Neural progenitor cell (in vitro differentiated cells): ENCODE data around the gene PDGFD. TPM values are rescaled to one million over a fixed set of nuclear protein-coding genes. Genes with fewer than 3 reads are reported as not detected.

Experiments used
- DNase-seq: peaks from one replicate; pipeline ENCODE4 v3.0.0-alpha.2; 2016; ENCODE audit warnings: low spot score
- H2AFZ ChIP-seq: fragments of 200-600 bp; sonication (generic); replicated peaks from 2 replicates; pipeline ENCODE4 v1.6.1; 2016; ENCODE audit warnings: antibody characterized with exemption
- H3F3A ChIP-seq: fragments of 200-600 bp; sonication (generic); 2 replicates; pipeline ENCODE4 v1.6.1; 2016; ENCODE audit warnings: antibody characterized with exemption, low read depth
- H3K27ac ChIP-seq: fragments of 200-600 bp; sonication (generic); 2 replicates; pipeline ENCODE4 v1.5.1; 2016; ENCODE audit warnings: mild to moderate bottlenecking
- H3K27me3 ChIP-seq: fragments of 200-600 bp; sonication (generic); 2 replicates; pipeline ENCODE4 v1.6.1; 2016; ENCODE audit warnings: mild to moderate bottlenecking, moderate library complexity
- H3K36me3 ChIP-seq: fragments of 200-600 bp; sonication (generic); 2 replicates; pipeline ENCODE4 v1.5.1; 2016
- H3K4me1 ChIP-seq: fragments of 200-600 bp; sonication (generic); 2 replicates; pipeline ENCODE4 v1.6.1; 2016; ENCODE audit warnings: mixed run types
- H3K4me2 ChIP-seq: fragments of 200-600 bp; sonication (generic); 2 replicates; pipeline ENCODE4 v1.6.1; 2016
- H3K4me3 ChIP-seq: fragments of 200-600 bp; sonication (generic); 2 replicates; pipeline ENCODE4 v1.5.1; 2016
- H3K79me2 ChIP-seq: fragments of 200-600 bp; sonication (generic); 2 replicates; pipeline ENCODE4 v1.6.1; 2016; ENCODE audit warnings: low read depth
- H3K9ac ChIP-seq: fragments of 200-600 bp; sonication (generic); 2 replicates; pipeline ENCODE4 v1.6.1; 2016
- H3K9me3 ChIP-seq: fragments of 200-600 bp; sonication (generic); 2 replicates; pipeline ENCODE4 v1.5.1; 2016; ENCODE audit warnings: low read depth
- H4K20me1 ChIP-seq: fragments of 200-600 bp; sonication (generic); 2 replicates; pipeline ENCODE4 v1.6.1; 2016; ENCODE audit warnings: low read depth
- H3K27ac Mint-ChIP-seq: 3 replicates; pipeline ENCODE4 v1.8.0; 2021; ENCODE audit warnings: mixed read lengths
- H3K27me3 Mint-ChIP-seq: 2 replicates; pipeline ENCODE4 v1.8.0; 2022; ENCODE audit warnings: low read depth, mild to moderate bottlenecking, inconsistent platforms, moderate library complexity, mixed read lengths; ENCODE audit not compliant: insufficient read depth
- H3K36me3 Mint-ChIP-seq: 3 replicates; pipeline ENCODE4 v1.8.0; 2021; ENCODE audit warnings: mixed read lengths
- H3K4me1 Mint-ChIP-seq: 3 replicates; pipeline ENCODE4 v1.8.0; 2021; ENCODE audit warnings: mixed read lengths
- H3K4me3 Mint-ChIP-seq: 3 replicates; pipeline ENCODE4 v1.8.0; 2021; ENCODE audit warnings: mild to moderate bottlenecking, moderate library complexity, mixed read lengths
- H3K9me3 Mint-ChIP-seq: 3 replicates; pipeline ENCODE4 v1.8.0; 2020; ENCODE audit warnings: mixed read lengths
- EZH2 ChIP-seq: fragments of 200-600 bp; sonication (generic); IDR thresholded peaks from 2 replicates; pipeline ENCODE4 v1.6.1; 2017; ENCODE audit warnings: antibody characterized with exemption, mild to moderate bottlenecking, moderate library complexity
- EZH2phosphoT487 ChIP-seq: fragments of 200-600 bp; sonication (generic); IDR thresholded peaks from 2 replicates; pipeline ENCODE4 v1.6.1; 2017; ENCODE audit warnings: antibody characterized with exemption
- total RNA-seq: library from RNA; depleted of rRNA; stranded (reverse); fragments of >200 nt; gene quantifications from 2 replicates; pipeline ENCODE4 v1.2.3, GENCODE V29; 2015; ENCODE audit warnings: low replicate concordance
- TF ChIP-seq, protein P1 (sequence below): fragments of 200-600 bp; sonication (generic); IDR thresholded peaks from 2 replicates; pipeline ENCODE4 v1.5.1; 2017; ENCODE audit warnings: antibody characterized with exemption, mild to moderate bottlenecking

The PDGFD gene
- total RNA-seq, 1 donor from 2014 or later = 3.7 TPM

DNA sequence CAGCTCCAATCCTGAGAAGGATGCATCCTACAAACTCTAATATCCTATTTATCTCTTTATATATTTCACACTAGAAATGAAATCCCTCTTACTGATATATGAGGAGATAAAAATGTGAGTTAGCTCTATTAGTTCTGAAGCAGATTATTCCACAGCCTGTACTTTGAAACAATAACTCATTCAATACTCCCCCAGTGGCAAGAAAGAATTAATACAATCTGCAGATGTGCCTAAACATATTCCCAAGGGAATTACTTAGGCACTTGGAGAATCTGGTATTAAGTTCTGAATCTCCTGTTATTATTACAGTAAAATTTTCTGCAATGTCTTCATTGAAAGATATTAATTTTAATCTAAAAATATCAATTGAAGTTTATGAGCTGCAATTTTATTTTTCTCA is 68.2 kb downstream of the PDGFD start:
- H3K4me1 Mint-ChIP-seq = peaks cover 9% of the 10 kb centered on the region
- H2AFZ ChIP-seq = no peak overlapping the region

DNA sequence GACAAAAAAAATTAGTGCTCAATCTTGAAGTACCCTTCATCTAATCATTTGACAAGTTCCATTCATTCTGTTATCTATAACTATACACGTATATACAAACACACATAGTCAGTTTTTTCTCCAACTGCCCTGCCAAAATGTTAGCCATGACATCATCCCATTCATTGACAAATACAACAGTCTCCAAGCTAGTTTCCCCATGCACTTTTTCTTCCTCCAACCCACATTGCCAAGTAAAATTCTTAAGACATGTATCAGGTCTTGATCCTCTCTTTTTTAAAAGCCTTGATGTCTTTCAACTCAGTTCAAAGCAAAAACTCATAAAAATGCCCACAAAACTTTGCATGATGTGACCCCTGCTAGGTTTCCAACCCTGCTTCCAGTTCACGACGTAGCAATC is 69.4 kb downstream of the PDGFD start:
- H3K9ac ChIP-seq = no peak overlapping the region
- Mint-ChIP-seq H3K9me3 (no peaks in the 10 kb centered on the region), H3K4me3 (no peak overlapping the region), H3K27ac (no peak overlapping the region), H3K4me1 (peaks cover 10% of the 10 kb centered on the region), H3K36me3 (no peaks in the 10 kb centered on the region), H3K27me3 (peaks cover 2% of the 10 kb centered on the region)
- no peak overlapping the region for H3K27ac ChIP-seq
- no peaks in the 10 kb centered on the region for H3K4me1 ChIP-seq
- H3K4me2 ChIP-seq = no peak overlapping the region
- H3K79me2 ChIP-seq = no peaks in the 10 kb centered on the region
- no peaks in the 10 kb centered on the region for H3K27me3 ChIP-seq
- TF ChIP-seq EZH2 (no peak), EZH2phosphoT487 (no peak)
- TF ChIP-seq, protein P1, sequence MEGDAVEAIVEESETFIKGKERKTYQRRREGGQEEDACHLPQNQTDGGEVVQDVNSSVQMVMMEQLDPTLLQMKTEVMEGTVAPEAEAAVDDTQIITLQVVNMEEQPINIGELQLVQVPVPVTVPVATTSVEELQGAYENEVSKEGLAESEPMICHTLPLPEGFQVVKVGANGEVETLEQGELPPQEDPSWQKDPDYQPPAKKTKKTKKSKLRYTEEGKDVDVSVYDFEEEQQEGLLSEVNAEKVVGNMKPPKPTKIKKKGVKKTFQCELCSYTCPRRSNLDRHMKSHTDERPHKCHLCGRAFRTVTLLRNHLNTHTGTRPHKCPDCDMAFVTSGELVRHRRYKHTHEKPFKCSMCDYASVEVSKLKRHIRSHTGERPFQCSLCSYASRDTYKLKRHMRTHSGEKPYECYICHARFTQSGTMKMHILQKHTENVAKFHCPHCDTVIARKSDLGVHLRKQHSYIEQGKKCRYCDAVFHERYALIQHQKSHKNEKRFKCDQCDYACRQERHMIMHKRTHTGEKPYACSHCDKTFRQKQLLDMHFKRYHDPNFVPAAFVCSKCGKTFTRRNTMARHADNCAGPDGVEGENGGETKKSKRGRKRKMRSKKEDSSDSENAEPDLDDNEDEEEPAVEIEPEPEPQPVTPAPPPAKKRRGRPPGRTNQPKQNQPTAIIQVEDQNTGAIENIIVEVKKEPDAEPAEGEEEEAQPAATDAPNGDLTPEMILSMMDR = no peak
- H3K9me3 ChIP-seq = no peaks in the 10 kb centered on the region
- no peaks in the 10 kb centered on the region for H3F3A ChIP-seq
- no peak overlapping the region for H3K4me3 ChIP-seq
- H2AFZ ChIP-seq = no peak overlapping the region
- H4K20me1 ChIP-seq = no peaks in the 10 kb centered on the region
- DNase-seq = no peak
- no peaks in the 10 kb centered on the region for H3K36me3 ChIP-seq

More for the DNA sequence above, 68.2 kb downstream of the PDGFD start:
- H3K9me3 ChIP-seq = no peaks in the 10 kb centered on the region
- H3K4me1 ChIP-seq = no peaks in the 10 kb centered on the region
- Mint-ChIP-seq H3K36me3 (no peaks in the 10 kb centered on the region), H3K27ac (no peak overlapping the region), H3K9me3 (peaks cover 3% of the 10 kb centered on the region), H3K27me3 (peaks cover 2% of the 10 kb centered on the region), H3K4me3 (no peak overlapping the region)
- H3K36me3 ChIP-seq = no peaks in the 10 kb centered on the region
- no peak overlapping the region for H3K27ac ChIP-seq
- no peak for TF ChIP-seq EZH2
- TF ChIP-seq, protein P1 = no peak
- TF ChIP-seq EZH2phosphoT487 = no peak
- H3K4me3 ChIP-seq = no peak overlapping the region
- no peak overlapping the region for H3K9ac ChIP-seq
- H3K79me2 ChIP-seq = no peaks in the 10 kb centered on the region
- no peak overlapping the region for H3K4me2 ChIP-seq
- H3K27me3 ChIP-seq = no peaks in the 10 kb centered on the region
- DNase-seq = no peak
- no peaks in the 10 kb centered on the region for H4K20me1 ChIP-seq
- no peaks in the 10 kb centered on the region for H3F3A ChIP-seq

DNA sequence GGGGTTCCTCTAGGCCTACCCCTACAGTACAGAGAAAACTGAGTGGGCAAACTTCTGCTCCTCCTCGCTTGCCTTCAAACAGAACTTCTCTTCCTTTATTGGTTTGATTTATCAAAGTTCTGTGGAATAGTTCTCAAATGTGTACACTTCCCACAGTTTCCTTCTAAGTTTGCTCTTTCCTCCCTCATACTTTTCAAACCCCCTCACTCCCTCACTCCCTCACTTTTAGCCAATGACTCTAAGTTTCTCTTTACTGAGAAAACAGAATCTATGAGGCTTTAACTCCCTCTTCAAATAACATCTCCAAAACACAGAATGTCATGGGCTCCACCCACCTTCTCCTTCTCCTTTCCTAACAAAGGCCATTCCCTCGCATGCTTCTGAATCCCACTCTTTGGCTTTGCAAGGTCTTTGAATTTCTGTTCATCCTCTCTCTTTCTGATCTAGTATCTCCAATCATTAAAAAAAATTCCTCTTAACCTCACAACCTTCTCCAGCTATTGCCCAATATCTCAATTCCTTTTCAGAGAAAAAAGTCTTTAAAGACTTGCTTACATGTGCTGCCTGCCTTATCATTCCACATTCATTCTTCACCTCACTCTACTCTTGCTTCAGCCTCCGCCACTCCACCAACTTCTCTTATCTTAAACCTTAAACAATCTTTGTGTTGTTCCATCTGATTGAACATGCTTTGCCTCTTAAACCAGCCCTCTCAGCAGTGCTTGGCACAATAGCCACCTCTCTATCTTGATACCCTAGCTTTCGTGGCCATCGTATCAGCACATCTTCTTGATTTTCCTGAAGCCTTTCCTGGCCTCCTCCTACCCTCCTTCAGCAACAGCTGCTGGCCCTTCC is 70.3 kb downstream of the PDGFD start:
- Histone ChIP-seq H3F3A (no peaks in the 10 kb centered on the region), H3K9me3 (no peaks in the 10 kb centered on the region), H3K79me2 (no peaks in the 10 kb centered on the region), H3K4me2 (no peak overlapping the region), H3K27ac (no peak overlapping the region), H3K9ac (no peak overlapping the region), H3K27me3 (no peaks in the 10 kb centered on the region), H2AFZ (peak overlapping the region; percentile 27), H4K20me1 (no peaks in the 10 kb centered on the region), H3K4me1 (no peaks in the 10 kb centered on the region), H3K4me3 (no peak overlapping the region), H3K36me3 (no peaks in the 10 kb centered on the region)
- no peak for DNase-seq
- peaks cover 10% of the 10 kb centered on the region for H3K4me1 Mint-ChIP-seq
- H3K27me3 Mint-ChIP-seq = peaks cover 2% of the 10 kb centered on the region
- TF ChIP-seq, protein P1 = no peak
- no peak for TF ChIP-seq EZH2phosphoT487
- no peak for TF ChIP-seq EZH2
- no peak overlapping the region for H3K4me3 Mint-ChIP-seq
- no peak overlapping the region for H3K27ac Mint-ChIP-seq
- H3K9me3 Mint-ChIP-seq = no peaks in the 10 kb centered on the region
- H3K36me3 Mint-ChIP-seq = no peaks in the 10 kb centered on the region
